DND-41 (cell line): ENCODE measurements around the gene PPAN.

Source experiments
- ATAC-seq: fragments of 200-7000 bp; cut with Tn5 transposase; 3 replicates; pipeline ENCODE4 v1.9.1; 2021; ENCODE audit warnings: low read depth; ENCODE audit not compliant: insufficient read depth
- DNase-seq: peaks from one replicate; pipeline ENCODE4 v3.0.0-alpha.2; 2020
- H2AFZ ChIP-seq: 2 replicates; pipeline ENCODE4 v1.6.0; 2012; ENCODE audit warnings: low read depth, low read length
- H3K27ac ChIP-seq: 2 replicates; pipeline ENCODE4 v1.5.1; 2012; ENCODE audit warnings: low read length, inconsistent platforms
- H3K27me3 ChIP-seq: fragments of 200-600 bp; sonication (generic); 2 replicates; pipeline ENCODE4 v1.6.0; 2012; ENCODE audit warnings: low read length, mild to moderate bottlenecking, inconsistent platforms; ENCODE audit not compliant: insufficient read depth, poor library complexity
- H3K36me3 ChIP-seq: 2 replicates; pipeline ENCODE4 v1.5.1; 2012; ENCODE audit warnings: low read length, inconsistent platforms; ENCODE audit not compliant: insufficient read depth
- H3K4me1 ChIP-seq: 2 replicates; pipeline ENCODE4 v1.5.1; 2012; ENCODE audit warnings: mild to moderate bottlenecking, low read length; ENCODE audit not compliant: insufficient read depth
- H3K4me2 ChIP-seq: 2 replicates; pipeline ENCODE4 v1.6.0; 2012; ENCODE audit warnings: mild to moderate bottlenecking, moderate library complexity, low read length, inconsistent platforms; ENCODE audit not compliant: insufficient read depth
- H3K4me3 ChIP-seq, 2 experiments: fragments of 200-600 bp in 1 of 2; shearing (Covaris generic) in 1 of 2; 2 replicates each; pipeline ENCODE4 v1.5.1; 2012 to 2016; ENCODE audit warnings: inconsistent platforms in 2 of 2, low read length in 2 of 2, mild to moderate bottlenecking in 2 of 2, low read depth in 1 of 2, moderate library complexity in 1 of 2
- H3K79me2 ChIP-seq: 2 replicates; pipeline ENCODE4 v1.6.0; 2012; ENCODE audit warnings: low read length, inconsistent platforms; ENCODE audit not compliant: insufficient read depth
- H3K9ac ChIP-seq: 2 replicates; pipeline ENCODE4 v1.6.0; 2012; ENCODE audit warnings: low read depth, mild to moderate bottlenecking, inconsistent platforms, low read length, moderate library complexity
- H3K9me3 ChIP-seq: 2 replicates; pipeline ENCODE4 v1.5.1; 2012; ENCODE audit warnings: low read length, moderate library complexity, mild to moderate bottlenecking, inconsistent platforms; ENCODE audit not compliant: insufficient read depth, severe bottlenecking
- H4K20me1 ChIP-seq: 2 replicates; pipeline ENCODE4 v1.6.0; 2012; ENCODE audit warnings: low read length; ENCODE audit not compliant: insufficient read depth
- EZH2 ChIP-seq: IDR thresholded peaks from 3 replicates; pipeline ENCODE4 v1.6.1; 2012; ENCODE audit warnings: borderline replicate concordance, low read depth, mild to moderate bottlenecking, moderate library complexity, low read length, inconsistent platforms; ENCODE audit not compliant: severe bottlenecking
- TF ChIP-seq, protein P1 (sequence below): IDR thresholded peaks from 2 replicates; pipeline ENCODE4 v1.5.1; 2012; ENCODE audit warnings: borderline replicate concordance, low read length, moderate library complexity, mild to moderate bottlenecking; ENCODE audit not compliant: poor library complexity, severe bottlenecking; ENCODE audit errors: extremely low read depth

Gene PPAN

GRCh38 chr19:10104130-10104513 is 2.0 kb upstream of the PPAN start:
- DNase-seq (no peak), ATAC-seq (no peak)
- H2AFZ ChIP-seq, result no peak overlapping the region

GRCh38 chr19:10104665-10105508 is 1.3 kb upstream of the PPAN start:
- Histone ChIP-seq H3K9me3 (no peaks in the 10 kb centered on the region), H3K4me1 (peaks cover 24% of the 10 kb centered on the region), H3K79me2 (peaks cover 36% of the 10 kb centered on the region), H3K9ac (no peak overlapping the region), H2AFZ (no peak overlapping the region; the same call in 1 of the 2 replicates), H3K27me3 (no peaks in the 10 kb centered on the region), H3K4me3 (no peak overlapping the region), H3K27ac (no peak overlapping the region), H3K36me3 (peaks cover 33% of the 10 kb centered on the region), H3K4me2 (no peak overlapping the region), H4K20me1 (peaks cover 24% of the 10 kb centered on the region)
- TF ChIP-seq, protein P1, sequence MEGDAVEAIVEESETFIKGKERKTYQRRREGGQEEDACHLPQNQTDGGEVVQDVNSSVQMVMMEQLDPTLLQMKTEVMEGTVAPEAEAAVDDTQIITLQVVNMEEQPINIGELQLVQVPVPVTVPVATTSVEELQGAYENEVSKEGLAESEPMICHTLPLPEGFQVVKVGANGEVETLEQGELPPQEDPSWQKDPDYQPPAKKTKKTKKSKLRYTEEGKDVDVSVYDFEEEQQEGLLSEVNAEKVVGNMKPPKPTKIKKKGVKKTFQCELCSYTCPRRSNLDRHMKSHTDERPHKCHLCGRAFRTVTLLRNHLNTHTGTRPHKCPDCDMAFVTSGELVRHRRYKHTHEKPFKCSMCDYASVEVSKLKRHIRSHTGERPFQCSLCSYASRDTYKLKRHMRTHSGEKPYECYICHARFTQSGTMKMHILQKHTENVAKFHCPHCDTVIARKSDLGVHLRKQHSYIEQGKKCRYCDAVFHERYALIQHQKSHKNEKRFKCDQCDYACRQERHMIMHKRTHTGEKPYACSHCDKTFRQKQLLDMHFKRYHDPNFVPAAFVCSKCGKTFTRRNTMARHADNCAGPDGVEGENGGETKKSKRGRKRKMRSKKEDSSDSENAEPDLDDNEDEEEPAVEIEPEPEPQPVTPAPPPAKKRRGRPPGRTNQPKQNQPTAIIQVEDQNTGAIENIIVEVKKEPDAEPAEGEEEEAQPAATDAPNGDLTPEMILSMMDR, result no peak
- no peak for TF ChIP-seq EZH2
- ATAC-seq (no peak), DNase-seq (peak; percentile 25)

More at GRCh38 chr19:10104130-10104513, 2.0 kb upstream of the PPAN start:
- Histone ChIP-seq H3K27ac (no peak overlapping the region), H3K27me3 (no peaks in the 10 kb centered on the region), H3K9me3 (no peaks in the 10 kb centered on the region), H3K79me2 (peaks cover 29% of the 10 kb centered on the region), H3K4me2 (no peak overlapping the region), H3K9ac (no peak overlapping the region), H4K20me1 (peaks cover 16% of the 10 kb centered on the region), H3K4me3 (no peak overlapping the region), H3K4me1 (peaks cover 24% of the 10 kb centered on the region), H3K36me3 (peaks cover 25% of the 10 kb centered on the region)
- TF ChIP-seq EZH2, result no peak
- TF ChIP-seq, protein P1, result no peak

DNA sequence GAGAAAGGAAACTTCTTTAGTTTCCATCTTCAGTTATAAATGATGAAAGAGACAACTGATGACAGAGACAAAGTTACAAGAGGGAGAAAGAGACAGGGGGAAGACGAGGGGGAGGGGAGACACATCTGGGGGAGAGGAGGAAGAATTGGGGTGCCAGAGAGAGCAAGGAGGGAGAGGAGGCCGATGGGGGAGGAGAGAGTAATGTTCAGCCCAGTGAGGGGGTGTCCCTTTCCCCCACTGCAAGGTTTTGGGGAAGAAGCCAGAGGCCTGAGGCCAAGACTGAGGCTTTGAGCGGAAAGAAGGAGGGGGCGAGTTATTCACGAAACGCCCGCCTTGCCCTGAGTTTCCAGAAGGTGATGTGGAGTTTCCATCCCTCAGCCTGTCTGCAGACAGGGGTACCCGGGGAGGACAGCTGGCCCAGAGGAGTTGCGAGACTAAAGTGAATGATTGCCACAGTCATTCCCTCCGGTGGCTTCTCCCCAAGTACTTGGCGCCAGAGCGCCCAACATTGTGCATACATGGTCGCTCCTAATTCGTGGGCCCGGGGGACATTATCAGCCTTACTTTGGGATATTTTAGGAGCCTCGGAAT is 558 bp upstream of the PPAN start:
- H3K4me3 ChIP-seq, result peak overlapping the region in 1 of 2 experiments; percentile 92; a peak in 3 of 4 replicates
- peaks cover 40% of the 10 kb centered on the region for H3K36me3 ChIP-seq
- peak overlapping the region; percentile 86; the same call in 1 of the 2 replicates for H3K9ac ChIP-seq
- TF ChIP-seq, protein P1, result no peak
- H3K27ac ChIP-seq, result peak overlapping the region; percentile 35; the same call in 1 of the 2 replicates
- H3K79me2 ChIP-seq, result peaks cover 37% of the 10 kb centered on the region
- DNase-seq (no peak), ATAC-seq (no peak)
- no peaks in the 10 kb centered on the region for H3K9me3 ChIP-seq
- H3K27me3 ChIP-seq, result no peaks in the 10 kb centered on the region
- H3K4me2 ChIP-seq, result peak overlapping the region; percentile 57
- H2AFZ ChIP-seq, result peak overlapping the region; percentile 28; the same call in 1 of the 2 replicates
- peaks cover 24% of the 10 kb centered on the region for H3K4me1 ChIP-seq
- peaks cover 31% of the 10 kb centered on the region for H4K20me1 ChIP-seq
